Measurements from ENCODE around the gene SLC35F6. TPM values are rescaled to one million over a fixed set of nuclear protein-coding genes. Genes with fewer than 3 reads are reported as not detected.

The SLC35F6 gene
- total and polyA plus RNA-seq, 4 donors, result 11.4 to 30.7 (median 19.0) TPM

GRCh38 chr2:26801796-26802195 lies 37.7 kb downstream of the SLC35F6 start (continued):
- TF ChIP-seq GABPA (IDR thresholded peaks at IDR 0.05 in 1 of 2, conservative IDR thresholded peaks at IDR 0.05 in 1 of 2) (no peak), REST (IDR thresholded peaks at IDR 0.05) (no peak)

GRCh38 chr2:26805241-26805676 lies 41.2 kb downstream of the SLC35F6 start:
- Histone ChIP-seq H3K4me1 (ENCODE audit: control insufficient read depth in 4 of 4, insufficient read depth in 4 of 4, low read length in 3 of 4) (no peaks in the 10 kb centered on the region), H3K36me3 (ENCODE audit: control insufficient read depth in 4 of 4, insufficient read depth in 3 of 4, low read depth in 1 of 4, low read length in 3 of 4) (no peaks in the 10 kb centered on the region), H3K9me3 (ENCODE audit: control insufficient read depth in 4 of 4, low read length in 3 of 4) (no peaks in the 10 kb centered on the region), H3K4me3 (ENCODE audit: low read depth in 1 of 3, low read length in 3 of 3) (no peak overlapping the region), H3K9ac (ENCODE audit: low read depth in 1 of 2, low read length in 2 of 2) (no peak overlapping the region), H3K27ac (ENCODE audit: low read depth in 1 of 2, low read length in 2 of 2) (no peak overlapping the region), H3K27me3 (ENCODE audit: control insufficient read depth in 4 of 4, insufficient read depth in 4 of 4, low read length in 3 of 4) (no peaks in the 10 kb centered on the region)
- TF ChIP-seq NR2F2 (IDR thresholded peaks at IDR 0.05) (no peak), YY1 (IDR thresholded peaks at IDR 0.05) (no peak), REST (IDR thresholded peaks at IDR 0.05) (no peak), SP1 (IDR thresholded peaks at IDR 0.05) (no peak), TAF1 (conservative IDR thresholded peaks at IDR 0.05) (no peak), MAX (IDR thresholded peaks at IDR 0.05) (no peak)
- DNase-seq (ENCODE audit: low spot score), result no peak
- WGBS, result 73% methylated on average over 5 of the region's 5 CpGs

GRCh38 chr2:26807788-26808460 lies 43.8 kb downstream of the SLC35F6 start:
- 59% methylated on average over 2 of the region's 2 CpGs for WGBS
- no peak overlapping the region for H3K27ac ChIP-seq (ENCODE audit: low read depth in 1 of 2, low read length in 2 of 2)
- peaks cover 0 to 4% (median 0%) of the 10 kb centered on the region in 4 donors for H3K27me3 ChIP-seq (ENCODE audit: control insufficient read depth in 4 of 4, insufficient read depth in 4 of 4, low read length in 3 of 4)
- no peaks in the 10 kb centered on the region for H3K4me1 ChIP-seq (ENCODE audit: control insufficient read depth in 4 of 4, insufficient read depth in 4 of 4, low read length in 3 of 4)
- H3K9me3 ChIP-seq (ENCODE audit: control insufficient read depth in 4 of 4, low read length in 3 of 4), result no peaks in the 10 kb centered on the region
- DNase-seq (ENCODE audit: low spot score), result no peak
- H3K36me3 ChIP-seq (ENCODE audit: control insufficient read depth in 4 of 4, insufficient read depth in 3 of 4, low read depth in 1 of 4, low read length in 3 of 4), result no peaks in the 10 kb centered on the region
- no peak overlapping the region for H3K9ac ChIP-seq (ENCODE audit: low read depth in 1 of 2, low read length in 2 of 2)
- H3K4me3 ChIP-seq (ENCODE audit: low read depth in 1 of 3, low read length in 3 of 3), result no peak overlapping the region
- TF ChIP-seq HNF4G (IDR thresholded peaks at IDR 0.05), result no peak
- TF ChIP-seq HNF4A (conservative IDR thresholded peaks at IDR 0.05), result no peak
- TF ChIP-seq MAX (IDR thresholded peaks at IDR 0.05), result no peak
- TF ChIP-seq ATF3 (IDR thresholded peaks at IDR 0.05), result no peak
- no peak for TF ChIP-seq RXRA (IDR thresholded peaks at IDR 0.05)
- TF ChIP-seq EGR1 (IDR thresholded peaks at IDR 0.05; ENCODE audit: low read depth in 2 of 2), result no peak
- no peak for TF ChIP-seq FOXA2 (IDR thresholded peaks at IDR 0.05)
- no peak for TF ChIP-seq RAD21 (IDR thresholded peaks at IDR 0.05)
- no peak for TF ChIP-seq FOXA1 (IDR thresholded peaks at IDR 0.05)
- no peak for TF ChIP-seq CTCF (IDR thresholded peaks at IDR 0.05; ENCODE audit: low read depth, low read length, missing input control)
- TF ChIP-seq YY1 (IDR thresholded peaks at IDR 0.05), result no peak
- no peak for TF ChIP-seq NR2F2 (IDR thresholded peaks at IDR 0.05)
- no peak for TF ChIP-seq REST (IDR thresholded peaks at IDR 0.05)
